Esophagus squamous epithelium (tissue), 5 donors: ENCODE data around the gene PCCA. TPM values are rescaled to one million over a fixed set of nuclear protein-coding genes. Genes with fewer than 3 reads are reported as not detected.

Experiments used
- DNase-seq: peaks from one replicate; lab custom pipeline; 2025; lab: John Stamatoyannopoulos, UW
- H3K27ac ChIP-seq, 4 donors: fragments of 200-600 bp; sonication (generic); one replicate each; pipeline ENCODE4 v1.5.1; 2016 to 2019; ENCODE audit warnings: mild to moderate bottlenecking in 1 of 4
- H3K27me3 ChIP-seq, 4 donors: fragments of 200-600 bp; sonication (generic); 1 replicate in 3 of 4; 2 replicates in 1 of 4; pipeline versions ENCODE4 v1.5.1 to v1.6.0; 2017 to 2021; ENCODE audit warnings: antibody characterized with exemption in 1 of 4
- H3K36me3 ChIP-seq, 3 donors: fragments of 200-600 bp; sonication (generic); one replicate each; pipeline ENCODE4 v1.5.1; 2016 to 2019
- H3K4me1 ChIP-seq, 3 donors: fragments of 200-600 bp; sonication (generic); one replicate each; pipeline ENCODE4 v1.5.1; 2017 to 2019
- H3K4me3 ChIP-seq, 4 donors: fragments of 200-600 bp; sonication (generic); 1 replicate in 3 of 4; 2 replicates in 1 of 4; pipeline ENCODE4 v1.5.1; 2016 to 2019; ENCODE audit warnings: mild to moderate bottlenecking in 2 of 4, moderate library complexity in 1 of 4
- H3K9me3 ChIP-seq, 3 donors: fragments of 200-600 bp; sonication (generic); one replicate each; pipeline ENCODE4 v1.5.1; 2016 to 2019
- CTCF ChIP-seq, 6 experiments: fragments of 450-650 bp in 4 of 6; fragments of 200-600 bp in 2 of 6; sonication (generic) in 2 of 6; IDR thresholded peaks; one replicate each; pipeline ENCODE4 v1.5.1; 2016 to 2019; ENCODE audit warnings: antibody characterized with exemption in 6 of 6, mild to moderate bottlenecking in 4 of 6, moderate library complexity in 4 of 6
- POLR2A ChIP-seq, 4 donors: fragments of 450-650 bp; IDR thresholded peaks; one replicate each; pipeline ENCODE4 v1.6.1; 2017; ENCODE audit warnings: antibody characterized with exemption in 4 of 4, mild to moderate bottlenecking in 4 of 4, moderate library complexity in 3 of 4
- WGBS, 2 donors: methylation state at CpG; one replicate each; pipeline ENCODE4 v1.1.5; 2018; 5-methylcytosine and 5-hydroxymethylcytosine counted together
- intact Hi-C: fragments of 100-400 bp; cut with DNase I; formaldehyde crosslinking; loops from one replicate; pipeline ENCODE4 v1.15.0; 2022
- total RNA-seq, 4 donors: library from RNA; depleted of rRNA; stranded (reverse); fragments of >200 nt; gene quantifications; one replicate each; pipeline ENCODE4 v1.1.0, GENCODE V29; 2016
- donor health status: DM: yes; HTN: yes; CAD: no.

The PCCA gene
- total RNA-seq, 4 donors from 2014 or later, result 21.5 to 46.5 (median 30.2) TPM

GRCh38 chr13:100124265-100124664 is 35.4 kb downstream of the PCCA start:
- Histone ChIP-seq H3K4me3 (no peak overlapping the region), H3K4me1 (no peaks in the 10 kb centered on the region), H3K27me3 (no peaks in the 10 kb centered on the region), H3K27ac (no peak overlapping the region), H3K36me3 (peaks cover 0 to 31% (median 0%) of the 10 kb centered on the region in 3 donors), H3K9me3 (peaks cover 0 to 16% (median 12%) of the 10 kb centered on the region in 3 donors)
- TF ChIP-seq POLR2A (IDR thresholded peaks at IDR 0.05) (no peak), CTCF (IDR thresholded peaks at IDR 0.05) (no peak)
- DNase-seq, result no peak
- intact Hi-C loops, result no loop called here
- 79 to 82% methylated on average over 5 of the region's 5 CpGs for WGBS, 2 donors

GRCh38 chr13:100125946-100126345 is 37.1 kb downstream of the PCCA start:
- no peak for DNase-seq
- WGBS, 2 donors, result 85 to 86% methylated on average over 4 of the region's 4 CpGs
- no peaks in the 10 kb centered on the region for H3K27me3 ChIP-seq
- peaks cover 0 to 16% (median 12%) of the 10 kb centered on the region in 3 donors for H3K9me3 ChIP-seq
- no peak overlapping the region for H3K4me3 ChIP-seq
- H3K36me3 ChIP-seq, result peaks cover 0 to 19% (median 0%) of the 10 kb centered on the region in 3 donors
- TF ChIP-seq CTCF (IDR thresholded peaks at IDR 0.05) (no peak), POLR2A (IDR thresholded peaks at IDR 0.05) (no peak)
- peaks cover 3 to 7% (median 5%) of the 10 kb centered on the region in 3 donors for H3K4me1 ChIP-seq
- no peak overlapping the region for H3K27ac ChIP-seq
- intact Hi-C loops, result no loop called here

GRCh38 chr13:100128373-100128772 is 39.5 kb downstream of the PCCA start:
- Histone ChIP-seq H3K36me3 (no peaks in the 10 kb centered on the region), H3K27me3 (no peaks in the 10 kb centered on the region), H3K9me3 (no peaks in the 10 kb centered on the region), H3K27ac (no peak overlapping the region), H3K4me1 (peaks cover 3 to 7% (median 5%) of the 10 kb centered on the region in 3 donors), H3K4me3 (no peak overlapping the region)
- DNase-seq, result no peak
- WGBS, 2 donors, result 86 to 87% methylated on average over 3 of the region's 3 CpGs
- intact Hi-C loops, result no loop called here
- TF ChIP-seq CTCF (IDR thresholded peaks at IDR 0.05), result no peak
- TF ChIP-seq POLR2A (IDR thresholded peaks at IDR 0.05), result no peak

GRCh38 chr13:100128838-100129237 is 39.9 kb downstream of the PCCA start:
- intact Hi-C loops, result no loop called here
- Histone ChIP-seq H3K4me1 (peaks cover 3 to 7% (median 5%) of the 10 kb centered on the region in 3 donors), H3K27me3 (no peaks in the 10 kb centered on the region), H3K36me3 (no peaks in the 10 kb centered on the region), H3K4me3 (no peak overlapping the region), H3K9me3 (no peaks in the 10 kb centered on the region), H3K27ac (no peak overlapping the region)
- 86 to 90% methylated on average over 3 of the region's 3 CpGs for WGBS, 2 donors
- DNase-seq, result no peak
- TF ChIP-seq CTCF (IDR thresholded peaks at IDR 0.05), result no peak
- TF ChIP-seq POLR2A (IDR thresholded peaks at IDR 0.05), result no peak

GRCh38 chr13:100129605-100130004 is 40.7 kb downstream of the PCCA start:
- Histone ChIP-seq H3K27me3 (no peaks in the 10 kb centered on the region), H3K27ac (no peak overlapping the region), H3K4me3 (no peak overlapping the region), H3K9me3 (no peaks in the 10 kb centered on the region), H3K36me3 (no peaks in the 10 kb centered on the region), H3K4me1 (peaks cover 3 to 7% (median 5%) of the 10 kb centered on the region in 3 donors)
- DNase-seq, result no peak
- WGBS, 2 donors, result 25 to 28% methylated on average over 2 of the region's 2 CpGs
- TF ChIP-seq POLR2A (IDR thresholded peaks at IDR 0.05), result no peak
- TF ChIP-seq CTCF (IDR thresholded peaks at IDR 0.05), result no peak
- intact Hi-C loops, result no loop called here
